ENCODE data around the gene CKAP4.

Gene CKAP4

GRCh38 chr12:106240821-106241220 is 7.0 kb downstream of the CKAP4 start:
- DNase-seq (ENCODE audit: low read depth in 2 of 2): no peak

DNA sequence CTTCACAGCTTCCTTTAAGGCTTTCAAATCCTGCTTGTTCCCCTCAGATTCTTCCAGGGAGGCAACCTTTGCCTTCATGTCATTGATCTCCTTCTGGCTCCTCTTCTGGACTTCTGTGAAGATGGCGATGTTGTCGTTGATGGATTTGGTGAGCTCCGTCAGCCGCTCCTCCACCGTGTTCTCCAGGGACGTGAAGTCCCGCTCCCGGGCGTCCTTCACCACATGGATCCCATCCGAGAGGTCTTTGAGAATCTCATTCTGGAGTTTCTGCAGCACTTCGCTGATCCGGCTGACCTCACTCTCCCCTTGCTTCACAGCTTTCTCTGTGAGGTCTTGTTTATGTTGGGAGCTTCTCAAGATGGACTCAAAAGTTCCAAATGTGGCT is 7.9 kb downstream of the CKAP4 start:
- DNase-seq (ENCODE audit: low read depth in 2 of 2): no peak

GRCh38 chr12:106239241-106239950 is 8.4 kb downstream of the CKAP4 start:
- DNase-seq (ENCODE audit: low read depth in 2 of 2): no peak

- no peak for DNase-seq (ENCODE audit: low read depth in 2 of 2)
These were observed 9.7 kb downstream of the CKAP4 start for GRCh38 chr12:106238146-106238545.

GRCh38 chr12:106235770-106236169 is 12.1 kb downstream of the CKAP4 start:
- no peak for DNase-seq (ENCODE audit: low read depth in 2 of 2)

GRCh38 chr12:106234449-106234848 is 13.4 kb downstream of the CKAP4 start:
- no peak for DNase-seq (ENCODE audit: low read depth in 2 of 2)

- no peak for DNase-seq (ENCODE audit: low read depth in 2 of 2)
These were observed 14.8 kb downstream of the CKAP4 start for GRCh38 chr12:106233011-106233410.

DNA sequence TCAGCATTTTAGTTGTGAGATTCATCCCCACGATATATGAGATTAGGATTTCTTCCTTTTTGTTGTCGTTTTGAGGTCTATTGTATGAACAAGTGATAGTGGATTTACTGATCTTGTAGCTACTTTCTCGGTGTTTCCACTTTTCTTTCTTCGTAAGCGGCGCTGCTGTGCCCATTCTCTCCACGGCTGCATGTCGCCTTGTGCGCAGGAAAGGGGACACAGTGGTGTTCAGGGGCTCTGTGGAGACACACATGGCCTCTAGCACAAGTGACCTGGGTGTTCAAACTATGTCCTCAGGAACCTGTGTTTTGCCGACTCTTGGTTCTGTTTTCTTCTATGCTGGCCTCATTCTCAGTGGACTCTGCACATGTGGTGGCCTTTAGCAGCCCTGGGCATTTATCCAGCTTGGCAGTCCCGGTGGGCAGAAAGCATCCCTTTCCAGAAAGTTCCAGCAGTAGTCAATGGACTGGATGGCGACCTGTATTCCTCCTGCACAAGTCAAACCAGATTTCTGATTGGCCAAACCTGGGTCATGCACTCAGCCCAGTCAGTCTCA is 18.7 kb downstream of the CKAP4 start:
- DNase-seq (ENCODE audit: low read depth in 2 of 2): no peak

DNA sequence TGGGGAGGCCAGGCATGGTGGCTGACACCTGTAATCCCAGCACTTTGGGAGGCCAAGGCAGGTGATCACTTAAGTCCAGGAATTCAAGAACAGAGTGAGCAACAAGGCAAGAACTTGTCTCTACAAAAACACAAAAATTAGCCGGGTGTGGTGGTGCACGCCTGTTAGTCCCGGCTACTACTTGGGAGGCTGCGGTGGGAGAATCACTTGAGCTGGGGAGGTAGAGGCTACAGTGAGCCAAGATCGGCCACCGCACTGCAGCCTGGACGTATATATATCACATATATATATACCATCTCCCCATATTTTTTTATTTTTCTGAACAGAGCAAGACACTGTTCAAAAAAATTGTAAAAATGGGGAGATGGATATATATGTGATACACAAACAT is 19.5 kb downstream of the CKAP4 start:
- DNase-seq (ENCODE audit: low read depth in 2 of 2): no peak

DNA sequence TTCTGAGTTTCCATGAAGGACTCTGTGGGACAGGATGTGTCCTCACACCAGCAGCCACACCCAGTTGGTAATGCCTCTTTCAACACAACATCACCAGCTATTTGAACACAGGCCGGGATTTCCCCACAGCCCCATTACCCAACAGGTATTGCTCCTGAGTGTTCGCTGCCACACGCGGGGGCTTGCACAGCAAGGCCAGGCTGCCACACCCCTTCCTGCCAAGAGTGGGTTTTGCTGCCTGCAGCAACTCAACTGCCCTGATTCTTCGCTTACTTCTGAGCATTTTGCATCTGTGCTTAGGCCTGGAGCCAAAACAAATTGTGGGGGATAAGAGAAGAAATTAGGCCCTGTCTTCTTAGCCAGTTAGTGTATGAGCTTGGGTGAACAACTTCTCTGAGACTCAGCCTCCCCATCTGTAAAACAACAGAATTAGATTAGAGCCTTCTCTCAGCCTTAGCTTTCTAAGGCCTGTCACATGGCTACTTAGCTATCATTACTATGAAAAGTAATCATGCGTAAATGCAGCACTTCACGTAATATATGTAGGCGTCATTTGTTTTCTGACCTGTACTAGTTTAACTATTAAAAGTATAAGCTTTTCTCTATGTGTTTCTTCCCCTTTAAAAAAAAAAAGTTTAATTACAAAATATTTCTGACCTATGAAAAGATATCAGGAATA is 20.0 kb downstream of the CKAP4 start:
- DNase-seq (ENCODE audit: low read depth in 2 of 2): peak; percentile 10 to 24

DNA sequence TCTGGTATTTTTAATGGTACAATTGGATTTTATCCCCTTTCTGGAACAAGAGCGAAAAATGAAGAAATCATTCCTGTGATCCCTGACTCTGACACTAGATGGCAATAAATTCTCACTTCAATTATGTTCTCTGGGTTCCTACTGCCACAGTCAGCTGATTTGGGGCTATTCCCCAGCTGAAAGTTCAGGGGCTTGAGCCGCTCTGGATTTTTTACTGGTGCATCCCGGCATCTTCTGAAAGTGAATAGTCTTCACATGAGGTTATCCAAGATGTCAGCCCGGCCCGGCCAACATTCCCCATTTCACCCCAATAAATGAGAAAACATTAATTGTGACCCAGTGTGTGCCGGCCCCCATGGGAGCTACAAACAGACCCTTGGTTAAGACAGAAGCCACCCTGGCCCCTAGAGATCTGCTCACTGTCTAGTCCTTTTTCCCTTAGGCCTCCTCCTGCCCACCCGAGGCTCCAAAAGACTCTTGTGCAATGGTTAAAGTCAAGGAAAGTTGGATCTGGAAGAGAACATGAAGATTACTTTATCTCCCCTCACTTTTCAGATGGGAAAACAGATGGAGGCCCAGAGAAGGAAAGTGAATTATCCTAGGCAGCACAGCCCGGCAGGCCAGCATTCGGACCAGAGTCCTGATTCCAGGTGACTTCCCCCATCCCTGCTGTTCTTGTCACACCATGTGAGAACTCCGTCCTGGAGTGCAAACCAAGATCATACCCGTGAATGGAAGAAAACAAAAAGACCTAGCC is 20.8 kb downstream of the CKAP4 start:
- no peak for DNase-seq (ENCODE audit: low read depth in 2 of 2)

DNA sequence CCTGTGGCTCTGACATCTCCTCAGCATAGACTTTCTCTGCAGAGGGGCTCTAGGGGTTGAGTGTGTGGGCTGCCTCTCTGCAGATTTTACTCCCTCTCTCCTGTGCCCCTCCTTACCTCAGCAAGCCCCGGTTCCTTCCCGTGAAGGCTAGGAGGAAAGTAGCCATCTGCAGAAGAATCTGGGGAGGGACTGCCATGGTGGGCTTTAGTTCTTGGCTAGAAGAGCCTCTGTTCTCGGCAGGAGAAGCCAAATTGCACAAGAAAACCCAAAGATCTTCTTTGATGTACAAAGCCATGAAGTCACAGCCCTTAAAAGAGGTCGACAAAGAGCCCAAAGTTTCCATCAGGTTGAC is 23.5 kb downstream of the CKAP4 start:
- no peak for DNase-seq (ENCODE audit: low read depth in 2 of 2)

DNA sequence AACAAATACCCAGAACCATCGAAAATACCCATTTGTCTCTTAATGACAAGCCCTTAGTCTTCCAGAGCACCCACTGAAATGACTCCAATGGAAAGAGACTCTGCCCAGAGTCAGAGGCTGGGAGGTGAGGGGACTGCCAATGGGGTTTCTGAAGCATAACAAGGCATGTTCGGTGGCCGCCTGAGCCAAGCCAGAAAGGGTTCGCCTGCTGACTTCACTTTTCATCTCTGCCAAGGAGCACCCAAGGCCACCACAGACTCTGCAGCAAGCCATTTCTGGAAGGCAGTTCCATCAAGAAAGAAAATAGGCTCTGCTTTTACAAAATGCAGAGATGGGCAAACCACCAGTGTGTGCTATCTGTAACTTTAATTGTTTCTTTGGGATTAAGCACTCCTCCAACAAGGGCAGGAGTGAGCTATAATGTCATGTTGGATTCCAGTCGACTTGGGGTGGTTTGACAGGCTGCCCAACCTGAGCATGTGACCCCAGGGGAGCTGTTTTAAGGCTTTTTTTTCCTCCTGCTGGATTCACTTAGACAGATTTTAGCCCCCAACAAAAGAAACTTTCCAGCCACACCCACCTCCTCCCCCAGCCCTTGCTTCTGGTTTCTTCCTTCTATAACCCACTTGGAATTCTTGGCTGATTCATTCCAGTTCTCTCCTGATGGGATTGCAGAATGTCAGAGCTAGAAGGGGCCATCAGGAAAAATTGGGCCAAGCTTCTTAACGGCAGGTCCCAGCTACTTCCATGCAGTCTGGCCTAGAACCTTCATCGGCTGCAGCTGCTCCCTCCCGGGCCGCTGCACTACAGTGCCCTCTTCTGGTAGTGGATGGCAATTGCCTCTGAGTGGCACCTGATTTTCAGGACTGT is 24.1 kb downstream of the CKAP4 start:
- DNase-seq (ENCODE audit: low read depth in 2 of 2): peak; percentile 39 to 44

DNA sequence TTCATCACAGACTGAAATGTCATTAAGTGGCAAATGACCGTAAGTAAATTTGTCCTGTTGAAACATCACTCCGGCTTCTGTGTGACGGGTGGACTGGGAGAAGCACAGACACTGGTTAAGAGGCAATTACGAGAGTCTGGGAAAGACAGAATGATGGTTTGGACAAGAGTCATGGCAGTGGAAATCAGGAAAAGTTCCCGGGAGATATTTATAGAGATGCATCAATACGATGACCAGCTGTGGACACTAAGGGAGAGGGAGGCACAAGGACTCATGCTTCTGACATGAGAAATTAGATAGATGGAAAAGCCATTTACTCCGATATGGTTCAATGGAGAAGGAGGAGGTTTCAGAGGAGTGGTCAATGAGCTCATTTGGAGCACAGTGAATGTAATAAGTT is 27.3 kb downstream of the CKAP4 start:
- no peak for DNase-seq (ENCODE audit: low read depth in 2 of 2)

- no peak for DNase-seq (ENCODE audit: low read depth in 2 of 2)
These were observed 28.8 kb downstream of the CKAP4 start for GRCh38 chr12:106219043-106219442.

GRCh38 chr12:106217706-106218105 is 30.1 kb downstream of the CKAP4 start:
- DNase-seq (ENCODE audit: low read depth in 2 of 2): no peak

DNA sequence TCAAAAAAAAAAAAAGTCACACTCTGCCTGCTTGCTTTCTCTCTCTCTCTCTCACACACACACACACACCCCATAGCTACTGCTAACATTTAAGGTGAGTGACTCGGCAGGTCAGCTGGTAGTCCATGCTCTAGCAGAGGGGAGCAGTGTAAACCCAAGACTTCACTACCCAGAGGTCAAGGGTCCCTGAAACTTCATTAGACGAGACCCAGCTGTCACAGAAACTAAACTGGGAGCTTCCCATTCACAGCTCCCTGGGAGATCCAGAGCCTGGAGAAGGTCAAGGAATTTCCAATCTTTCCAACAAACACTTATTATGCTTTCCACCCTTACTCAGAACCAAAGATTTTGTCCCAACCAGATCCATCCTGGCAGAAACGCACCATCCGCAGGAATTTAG is 33.2 kb downstream of the CKAP4 start:
- DNase-seq (ENCODE audit: low read depth in 2 of 2): no peak

- DNase-seq (ENCODE audit: low read depth in 2 of 2): no peak
These were observed 34.2 kb downstream of the CKAP4 start for GRCh38 chr12:106213662-106214061.

- no peak for DNase-seq (ENCODE audit: low read depth in 2 of 2)
These were observed 35.8 kb downstream of the CKAP4 start for GRCh38 chr12:106211973-106212372.

- no peak for DNase-seq (ENCODE audit: low read depth in 2 of 2)
These were observed 42.4 kb downstream of the CKAP4 start for GRCh38 chr12:106205208-106206069.

DNA sequence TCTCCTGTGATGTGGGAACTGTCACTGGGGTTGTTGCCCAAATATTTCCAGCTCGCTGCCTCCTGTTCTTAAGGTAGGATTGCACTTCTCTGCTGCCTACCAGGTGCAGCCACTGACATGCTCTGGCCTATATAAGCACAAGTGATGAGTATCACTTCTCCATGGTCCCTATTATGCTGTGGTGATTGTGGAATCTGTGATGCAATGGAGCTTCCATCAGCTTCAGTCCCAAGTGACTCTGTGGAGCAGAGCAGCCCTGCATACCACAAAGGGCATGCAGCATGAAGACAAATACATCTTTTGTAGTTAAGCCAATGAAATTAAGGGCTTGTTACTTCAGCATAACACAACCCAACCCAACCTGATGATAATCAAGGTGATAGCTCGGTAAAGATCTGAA is 43.5 kb downstream of the CKAP4 start:
- no peak for DNase-seq (ENCODE audit: low read depth in 2 of 2)
